Spleen (tissue), 11 donors: ENCODE results near the gene TFE3. TPM values are rescaled to one million over a fixed set of nuclear protein-coding genes. Genes with fewer than 3 reads are reported as not detected.

Experiments
- DNase-seq: peaks from one replicate; pipeline ENCODE4 v3.0.0-alpha.2; 2020
- H3K27ac ChIP-seq, 8 donors: fragments of 200-600 bp; sonication (generic) in 7 of 8; 1 replicate in 4 of 8; 2 replicates in 4 of 8; pipeline versions ENCODE4 v1.5.0 to v1.8.0; 2016 to 2021; ENCODE audit warnings: inconsistent platforms in 4 of 8, mild to moderate bottlenecking in 4 of 8, moderate library complexity in 1 of 8
- H3K27me3 ChIP-seq, 7 donors: fragments of 200-600 bp; sonication (generic) in 6 of 7; replicated peaks in 1 of 7; 1 replicate in 4 of 7; 2 replicates in 3 of 7; pipeline versions ENCODE4 v1.5.0 to v1.8.0; 2016 to 2021; ENCODE audit warnings: inconsistent platforms in 3 of 7, mild to moderate bottlenecking in 1 of 7
- H3K36me3 ChIP-seq, 6 donors: fragments of 200-600 bp; sonication (generic) in 5 of 6; 1 replicate in 4 of 6; 2 replicates in 2 of 6; pipeline versions ENCODE4 v1.5.0 to v1.8.0; 2016 to 2021; ENCODE audit warnings: inconsistent platforms in 2 of 6
- H3K4me1 ChIP-seq, 6 donors: fragments of 200-600 bp; sonication (generic) in 5 of 6; 1 replicate in 3 of 6; 2 replicates in 3 of 6; pipeline versions ENCODE4 v1.5.0 to v1.8.0; 2016 to 2021; ENCODE audit warnings: inconsistent platforms in 3 of 6
- H3K4me3 ChIP-seq, 8 donors: fragments of 200-600 bp; sonication (generic) in 7 of 8; 1 replicate in 4 of 8; 2 replicates in 4 of 8; pipeline versions ENCODE4 v1.5.0 to v1.8.0; 2016 to 2021; ENCODE audit warnings: inconsistent platforms in 4 of 8, mild to moderate bottlenecking in 4 of 8, moderate library complexity in 2 of 8
- H3K9me3 ChIP-seq, 8 donors: fragments of 200-600 bp; sonication (generic) in 7 of 8; 1 replicate in 4 of 8; 2 replicates in 4 of 8; pipeline versions ENCODE4 v1.5.0 to v1.8.0; 2016 to 2021; ENCODE audit warnings: inconsistent platforms in 4 of 8
- POLR2A ChIP-seq, 3 donors: fragments of 450-650 bp; IDR thresholded peaks; one replicate each; pipeline ENCODE4 v1.5.1; 2017; ENCODE audit warnings: antibody characterized with exemption in 3 of 3, mild to moderate bottlenecking in 1 of 3
- POLR2AphosphoS5 ChIP-seq, 3 donors: sonication (generic); formaldehyde crosslinking; IDR thresholded peaks; one replicate each; pipeline ENCODE4 v1.5.1; 2017; ENCODE audit warnings: antibody characterized with exemption in 3 of 3
- WGBS, 5 donors: extraction: QIAGEN DNeasy Blood & Tissue Kit in 3 of 5; methylation state at CpG; one replicate each; pipeline versions ENCODE4 v1.1.5 to v1.1.7; 2013 to 2018; 5-methylcytosine and 5-hydroxymethylcytosine counted together
- intact Hi-C: fragments of 100-400 bp; cut with DNase I; formaldehyde crosslinking; loops from one replicate; pipeline ENCODE4 v1.15.0; 2023; ENCODE audit warnings: low total_unique reads
- polyA plus RNA-seq, 3 donors: library from polyadenylated mRNA; stranded (reverse); fragments of 200-250 nt; gene quantifications; one replicate each; pipeline ENCODE4 v1.2.1, GENCODE V29; 2013
- total RNA-seq, 7 donors: library from RNA; depleted of rRNA in 3 of 7; stranded (reverse); fragments of >200 nt in 3 of 7; fragmentation: NEBNext Ultra II Directional in 4 of 7; extraction: Animal tissue kit (Norgen Biotek cat#: 25700) in 4 of 7; gene quantifications; one replicate each; pipeline versions ENCODE4 v1.1.0 to v1.2.1, GENCODE V29; 2016 to 2021
- TF ChIP-seq, protein P1 (sequence below), 11 experiments: fragments of 200-600 bp in 7 of 11; fragments of 450-650 bp in 4 of 11; sonication (generic) in 4 of 11; IDR thresholded peaks in 8 of 11; conservative IDR thresholded peaks in 3 of 11; 1 replicate in 7 of 11; 2 replicates in 4 of 11; pipeline versions ENCODE4 v1.4.0 to v1.8.0; 2016 to 2021; ENCODE audit warnings: antibody characterized with exemption in 11 of 11, inconsistent platforms in 4 of 11, mild to moderate bottlenecking in 1 of 11
- donor health status: healthy with polysubstance abuse.
- donor health status: DM: no; HTN: no; CAD: no; lungs with moderate emphysema.
- donor health status: DM: no; HTN: no; CAD: no.
- donor health status: Bipolar disorder and iron deficiency.
- donor health status: healthy.
- donor health status: DM: no; HTN: no; CAD: no.
- donor health status: DM: yes; HTN: yes; CAD: no.

Gene TFE3
- total and polyA plus RNA-seq, 10 donors: 16.0 to 79.1 (median 55.5) TPM

DNA sequence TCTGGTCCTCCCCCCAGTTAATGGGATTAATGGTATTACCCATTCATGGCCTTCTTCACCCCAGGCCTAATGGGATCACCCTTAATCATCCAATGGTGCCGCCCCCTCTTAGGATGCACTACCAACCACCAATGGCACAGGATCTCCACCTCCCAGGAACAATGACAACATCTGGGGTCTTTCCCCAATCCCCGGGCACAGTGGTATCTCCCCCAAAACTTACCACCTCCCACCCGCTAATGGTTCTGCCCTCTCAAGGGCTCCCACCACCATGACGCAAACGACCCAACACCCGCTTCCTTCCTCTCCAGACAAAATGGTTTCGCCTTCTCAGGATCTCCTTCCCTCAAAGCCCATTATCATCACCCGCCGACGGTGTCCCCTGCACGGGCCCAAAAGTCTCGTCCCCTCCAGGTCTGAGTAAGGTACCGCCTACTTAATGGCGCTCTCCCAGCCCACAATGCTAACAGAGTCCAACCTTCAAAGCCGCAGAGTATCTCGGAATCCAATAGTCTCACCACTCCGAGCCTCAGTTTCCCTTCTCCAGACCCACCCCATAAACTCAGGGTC lies 41.6 kb downstream of the TFE3 start:
- peak overlapping the region; percentile 67 to 94 (median 88) for H3K27ac ChIP-seq
- TF ChIP-seq POLR2AphosphoS5 (IDR thresholded peaks at IDR 0.05): no peak
- TF ChIP-seq, protein P1, sequence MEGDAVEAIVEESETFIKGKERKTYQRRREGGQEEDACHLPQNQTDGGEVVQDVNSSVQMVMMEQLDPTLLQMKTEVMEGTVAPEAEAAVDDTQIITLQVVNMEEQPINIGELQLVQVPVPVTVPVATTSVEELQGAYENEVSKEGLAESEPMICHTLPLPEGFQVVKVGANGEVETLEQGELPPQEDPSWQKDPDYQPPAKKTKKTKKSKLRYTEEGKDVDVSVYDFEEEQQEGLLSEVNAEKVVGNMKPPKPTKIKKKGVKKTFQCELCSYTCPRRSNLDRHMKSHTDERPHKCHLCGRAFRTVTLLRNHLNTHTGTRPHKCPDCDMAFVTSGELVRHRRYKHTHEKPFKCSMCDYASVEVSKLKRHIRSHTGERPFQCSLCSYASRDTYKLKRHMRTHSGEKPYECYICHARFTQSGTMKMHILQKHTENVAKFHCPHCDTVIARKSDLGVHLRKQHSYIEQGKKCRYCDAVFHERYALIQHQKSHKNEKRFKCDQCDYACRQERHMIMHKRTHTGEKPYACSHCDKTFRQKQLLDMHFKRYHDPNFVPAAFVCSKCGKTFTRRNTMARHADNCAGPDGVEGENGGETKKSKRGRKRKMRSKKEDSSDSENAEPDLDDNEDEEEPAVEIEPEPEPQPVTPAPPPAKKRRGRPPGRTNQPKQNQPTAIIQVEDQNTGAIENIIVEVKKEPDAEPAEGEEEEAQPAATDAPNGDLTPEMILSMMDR (IDR thresholded peaks at IDR 0.05 in 8 of 11, conservative IDR thresholded peaks at IDR 0.05 in 3 of 11): no peak
- no peak for TF ChIP-seq POLR2A (IDR thresholded peaks at IDR 0.05)
- H3K27me3 ChIP-seq: no peaks in the 10 kb centered on the region
- H3K9me3 ChIP-seq: no peaks in the 10 kb centered on the region
- H3K4me3 ChIP-seq: peak overlapping the region; percentile 32 to 86 (median 56)
- peaks cover 0 to 33% (median 13%) of the 10 kb centered on the region in 6 donors for H3K4me1 ChIP-seq
- 2 to 41% (median 8%) methylated on average over 17 of the region's 17 CpGs for WGBS, 5 donors
- H3K36me3 ChIP-seq: peaks cover 0 to 31% (median 6%) of the 10 kb centered on the region in 6 donors
- DNase-seq: peak; percentile 80
- intact Hi-C loops: no loop called here

DNA sequence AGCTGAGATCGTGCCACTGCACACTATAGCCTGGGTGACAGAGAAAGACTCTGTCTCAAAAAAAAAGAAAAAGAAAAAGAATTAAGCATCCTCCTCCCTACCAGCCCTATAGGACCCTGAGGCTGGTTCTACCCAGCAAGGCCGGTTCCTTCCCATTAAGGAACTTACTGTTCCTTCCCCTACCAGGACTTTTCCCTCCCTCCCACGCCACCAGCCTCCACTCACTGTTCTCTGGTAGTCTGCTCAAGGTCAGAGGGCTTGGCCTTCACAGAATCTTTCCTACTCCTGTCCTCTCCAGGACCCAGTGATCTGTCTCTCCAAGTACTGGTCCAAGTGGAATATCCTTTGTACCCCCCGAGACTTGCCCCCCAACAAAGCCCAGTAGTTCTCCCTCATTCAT lies 42.5 kb downstream of the TFE3 start:
- Histone ChIP-seq H3K4me3 (peak overlapping the region in 2 of 8 donors; percentile 65 to 86), H3K36me3 (peaks cover 0 to 40% (median 11%) of the 10 kb centered on the region in 6 donors), H3K27me3 (no peaks in the 10 kb centered on the region), H3K27ac (peak overlapping the region in 2 of 8 donors; percentile 92 to 94), H3K9me3 (no peaks in the 10 kb centered on the region), H3K4me1 (peaks cover 0 to 33% (median 13%) of the 10 kb centered on the region in 6 donors)
- DNase-seq: peak; percentile 51
- intact Hi-C loops: no loop called here
- TF ChIP-seq, protein P1 (IDR thresholded peaks at IDR 0.05 in 8 of 11, conservative IDR thresholded peaks at IDR 0.05 in 3 of 11): no peak
- no peak for TF ChIP-seq POLR2A (IDR thresholded peaks at IDR 0.05)
- no peak for TF ChIP-seq POLR2AphosphoS5 (IDR thresholded peaks at IDR 0.05)
- 81 to 90% (median 85%) methylated on average over 4 of the region's 4 CpGs for WGBS, 5 donors

DNA sequence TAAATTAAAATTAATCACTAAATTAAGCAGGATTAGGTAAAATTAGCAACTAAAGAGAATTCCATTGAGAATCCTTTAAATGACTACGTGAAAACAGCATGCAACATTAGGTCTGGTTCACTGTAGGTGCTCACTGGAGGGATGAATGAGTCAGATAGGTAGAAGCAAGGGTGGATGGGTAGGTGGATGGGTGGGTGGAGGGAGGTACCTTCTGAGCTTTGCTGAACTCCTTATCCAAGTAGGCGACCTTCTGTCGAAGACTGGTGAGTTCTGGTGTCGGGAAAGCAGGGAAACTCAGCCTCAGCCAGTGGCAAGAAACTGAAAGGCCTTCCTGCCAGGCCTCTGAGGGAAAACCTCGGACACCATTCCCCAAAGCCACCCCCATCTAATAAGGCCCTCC lies 44.1 kb downstream of the TFE3 start:
- H3K9me3 ChIP-seq: no peaks in the 10 kb centered on the region
- no peak overlapping the region for H3K4me3 ChIP-seq
- H3K27me3 ChIP-seq: no peaks in the 10 kb centered on the region
- TF ChIP-seq, protein P1 (IDR thresholded peaks at IDR 0.05 in 8 of 11, conservative IDR thresholded peaks at IDR 0.05 in 3 of 11): no peak
- TF ChIP-seq POLR2A (IDR thresholded peaks at IDR 0.05) (no peak), POLR2AphosphoS5 (IDR thresholded peaks at IDR 0.05) (no peak)
- DNase-seq: no peak
- WGBS, 5 donors: 73 to 94% (median 82%) methylated on average over 5 of the region's 5 CpGs
- peaks cover 0 to 33% (median 13%) of the 10 kb centered on the region in 6 donors for H3K4me1 ChIP-seq
- peaks cover 0 to 56% (median 13%) of the 10 kb centered on the region in 6 donors for H3K36me3 ChIP-seq
- intact Hi-C loops: no loop called here
- H3K27ac ChIP-seq: no peak overlapping the region

DNA sequence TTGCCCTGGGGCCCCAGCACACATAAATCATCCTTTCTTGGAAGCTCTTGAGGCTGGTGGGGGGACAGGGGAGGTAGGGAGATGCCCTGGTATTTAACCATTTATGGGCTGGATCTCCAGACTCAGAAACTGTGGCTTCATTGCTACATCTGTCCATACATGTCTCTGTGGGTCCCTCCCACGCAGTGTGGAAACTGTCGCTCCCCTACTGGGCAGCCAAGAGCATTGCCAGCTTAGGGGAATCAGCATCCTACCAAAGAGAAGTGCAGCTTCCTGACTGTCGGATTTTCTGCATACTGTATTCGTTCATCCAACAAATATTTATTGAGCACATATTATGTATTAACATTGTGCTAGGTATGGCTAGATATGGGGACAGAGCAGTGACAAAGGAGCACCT lies 44.8 kb downstream of the TFE3 start:
- H3K9me3 ChIP-seq: no peaks in the 10 kb centered on the region
- no peak for TF ChIP-seq POLR2AphosphoS5 (IDR thresholded peaks at IDR 0.05)
- TF ChIP-seq POLR2A (IDR thresholded peaks at IDR 0.05): no peak
- TF ChIP-seq, protein P1 (IDR thresholded peaks at IDR 0.05 in 8 of 11, conservative IDR thresholded peaks at IDR 0.05 in 3 of 11): no peak
- DNase-seq: peak; percentile 10
- peaks cover 0 to 62% (median 14%) of the 10 kb centered on the region in 6 donors for H3K36me3 ChIP-seq
- H3K4me3 ChIP-seq: no peak overlapping the region
- H3K27me3 ChIP-seq: no peaks in the 10 kb centered on the region
- H3K27ac ChIP-seq: no peak overlapping the region
- WGBS, 5 donors: 81 to 94% (median 92%) methylated on average over 4 of the region's 4 CpGs
- intact Hi-C loops: no loop called here
- peaks cover 0 to 33% (median 13%) of the 10 kb centered on the region in 6 donors for H3K4me1 ChIP-seq
